ENCODE results near the gene MAPK8.

DNA sequence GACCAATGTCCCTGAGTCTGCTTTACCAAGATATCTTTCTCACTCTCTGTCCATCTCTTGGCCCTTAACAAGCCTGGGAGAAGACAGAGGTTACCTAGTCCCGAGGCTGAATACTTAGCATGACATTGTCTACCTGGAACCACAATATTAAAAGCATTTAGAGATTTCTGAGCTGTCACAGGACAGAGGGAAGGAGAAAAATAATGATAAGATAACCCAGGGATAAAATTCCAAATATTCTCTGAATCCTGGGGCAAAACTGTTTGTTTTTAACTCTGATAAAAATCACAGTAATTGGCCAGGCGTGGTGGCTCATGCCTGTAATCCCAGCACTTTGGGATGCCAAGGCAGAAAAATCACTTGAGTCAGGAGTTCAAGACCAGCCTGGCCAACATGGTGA, 12.0 kb upstream of the MAPK8 start:
- TF ChIP-seq GATA2 (IDR thresholded peaks at IDR 0.05; ENCODE audit: low read depth, low read length) (no peak), GATA3 (IDR thresholded peaks at IDR 0.05; ENCODE audit: low read depth, low read length) (no peak)

All from SH-SY5Y (cell line).